ENCODE measurements around the gene TTC12.

Gene TTC12

GRCh38 chr11:113404859-113405430, 90.6 kb downstream of the TTC12 start:
- no peak for DNase-seq (ENCODE audit: low spot score)

GRCh38 chr11:113405724-113406478, 91.5 kb downstream of the TTC12 start:
- DNase-seq (ENCODE audit: low spot score) = no peak

- no peak for DNase-seq (ENCODE audit: low spot score)
These were observed 92.8 kb downstream of the TTC12 start for GRCh38 chr11:113407163-113407562.

DNA sequence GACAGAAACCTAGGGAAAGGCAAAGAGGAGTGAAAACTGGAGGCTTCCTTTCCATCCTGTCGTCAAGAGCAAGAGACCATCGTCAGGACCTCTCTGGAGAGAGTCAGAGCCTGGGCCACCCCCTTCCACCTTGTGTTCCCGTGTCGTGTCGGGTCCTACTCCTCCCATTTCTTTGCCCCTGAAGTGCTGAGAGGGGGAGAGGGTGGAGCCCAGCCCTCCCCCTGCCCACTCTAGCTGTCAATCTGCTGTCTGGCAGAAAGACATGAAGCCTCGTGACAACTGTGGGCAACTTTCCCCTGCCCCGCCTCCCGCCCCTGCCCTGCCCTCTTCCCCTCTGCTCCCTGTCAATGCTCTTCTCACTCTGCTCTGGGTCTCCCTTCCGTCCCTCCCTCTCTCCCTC, 93.8 kb downstream of the TTC12 start:
- no peak for DNase-seq (ENCODE audit: low spot score)

- DNase-seq (ENCODE audit: low spot score) = no peak
These were observed 94.5 kb downstream of the TTC12 start for GRCh38 chr11:113408887-113409286.

- DNase-seq (ENCODE audit: low spot score) = no peak
These were observed 95.1 kb downstream of the TTC12 start for GRCh38 chr11:113409526-113409925.

GRCh38 chr11:113410414-113411135, 96.2 kb downstream of the TTC12 start:
- DNase-seq (ENCODE audit: low spot score) = no peak

- DNase-seq (ENCODE audit: low spot score) = no peak
These were observed 97.2 kb downstream of the TTC12 start for GRCh38 chr11:113411536-113411935.

DNA sequence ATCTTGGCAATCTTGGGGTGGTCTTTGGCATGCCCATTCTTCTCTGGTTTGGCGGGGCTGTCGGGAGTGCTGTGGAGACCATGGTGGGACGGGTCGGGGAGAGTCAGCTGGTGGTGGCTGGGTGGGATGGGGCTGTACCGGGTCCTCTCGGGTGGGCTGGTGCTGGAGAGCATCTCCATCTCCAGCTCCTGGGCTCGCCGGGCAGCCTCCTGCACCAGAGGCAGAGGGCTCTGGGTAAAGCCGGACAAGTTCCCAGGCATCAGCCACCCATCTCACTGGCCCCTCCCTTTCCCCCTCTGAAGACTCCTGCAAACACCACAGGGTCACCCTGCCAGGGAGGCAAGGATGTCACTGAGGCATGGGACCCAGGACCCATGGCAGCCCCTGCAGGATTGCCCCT, 98.3 kb downstream of the TTC12 start:
- DNase-seq (ENCODE audit: low spot score) = no peak

- DNase-seq (ENCODE audit: low spot score) = no peak
These were observed 101.0 kb downstream of the TTC12 start for GRCh38 chr11:113415343-113415742.
